Cortex of kidney (tissue), 1 donor: ENCODE results near the gene WDR26.
"Not testable (repeated sequence)": the region's sequence is repeated elsewhere in the genome, so short reads cannot be mapped to it uniquely, and the experiment has no call there.

Experiments used
- DNase-seq: peaks from one replicate; lab custom pipeline; 2025; lab: John Stamatoyannopoulos, UW

The WDR26 gene

GRCh38 chr1:224433701-224434672 is 610 bp downstream of the WDR26 start:
- no peak for DNase-seq

GRCh38 chr1:224433041-224433691 is 1.4 kb downstream of the WDR26 start:
- DNase-seq = no peak

- DNase-seq = no peak
Measured at GRCh38 chr1:224432672-224433040, 1.9 kb downstream of the WDR26 start.

GRCh38 chr1:224432146-224432545 is 2.5 kb downstream of the WDR26 start:
- no peak for DNase-seq

GRCh38 chr1:224431726-224432125 is 2.9 kb downstream of the WDR26 start:
- no peak for DNase-seq

- no peak for DNase-seq
Measured at GRCh38 chr1:224430511-224431113, 4.0 kb downstream of the WDR26 start.

GRCh38 chr1:224429616-224430326 is 4.8 kb downstream of the WDR26 start:
- DNase-seq = no peak

GRCh38 chr1:224428713-224429112 is 5.9 kb downstream of the WDR26 start:
- DNase-seq = not testable (repeated sequence)

- no peak for DNase-seq
Measured at GRCh38 chr1:224427346-224427745, 7.3 kb downstream of the WDR26 start.

GRCh38 chr1:224426869-224427268 is 7.7 kb downstream of the WDR26 start:
- DNase-seq = not testable (repeated sequence)

- DNase-seq = no peak
Measured at GRCh38 chr1:224425279-224425884, 9.2 kb downstream of the WDR26 start.

- no peak for DNase-seq
Measured at GRCh38 chr1:224420106-224420505, 14.5 kb downstream of the WDR26 start.

GRCh38 chr1:224411766-224412165 is 22.8 kb downstream of the WDR26 start:
- no peak for DNase-seq

- no peak for DNase-seq
Measured at GRCh38 chr1:224408294-224408590, 26.4 kb downstream of the WDR26 start.

GRCh38 chr1:224407571-224408293 is 26.9 kb downstream of the WDR26 start:
- DNase-seq = no peak

- DNase-seq = no peak
Measured at GRCh38 chr1:224406216-224406615, 28.4 kb downstream of the WDR26 start.

- DNase-seq = no peak
Measured at GRCh38 chr1:224405604-224405970, 29.0 kb downstream of the WDR26 start.

- no peak for DNase-seq
Measured at GRCh38 chr1:224404916-224405603, 29.5 kb downstream of the WDR26 start.

- DNase-seq = no peak
Measured at GRCh38 chr1:224402472-224403036, 32.0 kb downstream of the WDR26 start.

- no peak for DNase-seq
Measured at GRCh38 chr1:224399887-224400286, 34.7 kb downstream of the WDR26 start.
